IPS-11a (cell line): ENCODE results near the gene SFTPA1.
"Not testable (repeated sequence)": the region's sequence is repeated elsewhere in the genome, so short reads cannot be mapped to it uniquely, and the experiment has no call there.

Source experiments
- H3K4me3 ChIP-seq: one replicate; pipeline ENCODE4 v1.5.1; 2013; ENCODE audit warnings: low read depth, low read length, control low read depth

SFTPA1 gene

DNA sequence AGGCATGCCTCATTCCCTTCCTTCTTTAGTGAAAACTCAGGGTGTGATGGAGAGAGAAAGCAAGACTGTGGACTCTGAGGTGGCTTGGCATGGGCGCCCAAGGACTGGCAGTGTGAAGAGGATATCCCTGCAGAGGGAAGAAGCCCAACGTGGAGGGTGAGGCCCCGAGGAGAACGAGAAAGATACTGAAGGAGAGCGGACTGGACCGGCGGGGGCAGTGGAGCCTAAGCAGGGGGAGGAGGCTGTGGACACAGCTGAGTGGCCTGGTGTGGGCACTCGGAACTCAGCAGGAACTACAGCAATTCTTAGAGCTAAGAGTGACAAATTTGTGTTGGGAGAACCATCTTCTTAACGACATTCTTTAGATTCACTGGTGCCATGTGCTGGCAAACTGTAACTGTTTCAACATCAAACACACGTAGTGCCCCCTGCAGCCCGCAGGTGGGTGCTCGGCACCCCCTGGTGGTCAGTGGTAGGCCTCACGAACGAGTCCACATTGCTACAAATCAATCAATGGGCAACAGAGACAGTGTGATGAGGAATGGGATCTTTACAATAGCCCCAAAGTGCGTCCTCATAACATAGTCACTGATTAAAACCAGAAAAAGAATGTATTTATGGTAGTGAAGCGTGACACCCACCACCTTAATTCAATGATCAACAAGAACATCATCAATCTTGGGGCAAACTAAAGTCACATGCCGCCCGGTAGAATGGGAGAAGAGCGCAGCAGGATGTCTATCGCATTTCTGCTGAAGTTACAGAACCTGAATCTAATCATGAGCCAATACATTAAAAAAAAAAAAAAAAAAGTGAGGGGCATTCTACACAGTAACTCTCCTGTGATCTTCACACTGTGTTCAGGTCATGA is 2.0 kb upstream of the SFTPA1 start:
- H3K4me3 ChIP-seq, result no peak overlapping the region

DNA sequence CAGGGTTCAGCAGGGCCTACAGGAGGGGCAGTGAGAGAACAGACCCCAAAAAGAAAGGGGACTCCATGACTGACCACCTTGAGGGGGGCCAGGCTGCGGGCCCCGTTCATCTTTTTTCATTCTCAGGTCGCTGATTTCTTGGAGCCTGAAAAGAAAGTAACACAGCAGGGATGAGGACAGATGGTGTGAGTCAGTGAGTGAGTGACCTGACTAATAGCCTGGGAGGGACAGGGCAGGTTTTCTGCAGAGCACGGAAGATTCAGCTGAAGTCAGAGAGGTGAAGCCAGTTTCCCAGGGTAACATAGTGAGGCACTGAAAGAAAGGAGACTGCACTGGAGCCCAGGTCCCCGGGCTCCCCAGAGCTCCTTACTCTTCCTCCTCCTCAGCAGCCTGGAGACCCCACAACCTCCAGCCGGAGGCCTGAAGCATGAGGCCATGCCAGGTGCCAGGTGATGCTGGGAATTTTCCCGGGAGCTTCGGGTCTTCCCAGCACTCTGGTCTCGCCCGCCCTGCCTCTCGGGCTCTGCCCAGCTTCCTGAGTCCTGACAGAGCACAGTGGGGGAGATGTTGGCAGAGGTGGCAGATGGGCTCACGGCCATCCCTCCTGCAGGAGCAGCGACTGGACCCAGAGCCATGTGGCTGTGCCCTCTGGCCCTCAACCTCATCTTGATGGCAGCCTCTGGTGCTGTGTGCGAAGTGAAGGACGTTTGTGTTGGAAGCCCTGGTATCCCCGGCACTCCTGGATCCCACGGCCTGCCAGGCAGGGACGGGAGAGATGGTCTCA is 646 bp downstream of the SFTPA1 start:
- H3K4me3 ChIP-seq, result not testable (repeated sequence)

DNA sequence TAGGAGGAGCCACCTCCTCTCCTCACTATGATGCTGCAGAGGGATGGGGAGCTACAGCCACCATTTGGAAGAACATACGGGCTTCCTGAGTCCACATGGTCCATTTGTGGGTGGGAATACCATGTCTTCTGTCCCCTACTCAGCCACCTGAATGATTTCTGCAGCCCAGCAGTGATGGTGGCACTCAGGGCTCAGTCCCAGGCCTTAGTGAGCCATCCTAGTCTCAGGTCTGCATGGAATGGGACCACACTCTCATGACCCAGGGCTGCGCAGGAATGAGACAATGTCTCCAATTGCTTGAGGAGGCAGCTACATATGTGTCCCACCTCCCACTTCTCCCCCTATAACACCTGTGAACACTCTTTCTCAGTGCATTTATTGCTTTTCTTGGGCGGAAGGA is 4.8 kb downstream of the SFTPA1 start:
- no peak overlapping the region for H3K4me3 ChIP-seq

DNA sequence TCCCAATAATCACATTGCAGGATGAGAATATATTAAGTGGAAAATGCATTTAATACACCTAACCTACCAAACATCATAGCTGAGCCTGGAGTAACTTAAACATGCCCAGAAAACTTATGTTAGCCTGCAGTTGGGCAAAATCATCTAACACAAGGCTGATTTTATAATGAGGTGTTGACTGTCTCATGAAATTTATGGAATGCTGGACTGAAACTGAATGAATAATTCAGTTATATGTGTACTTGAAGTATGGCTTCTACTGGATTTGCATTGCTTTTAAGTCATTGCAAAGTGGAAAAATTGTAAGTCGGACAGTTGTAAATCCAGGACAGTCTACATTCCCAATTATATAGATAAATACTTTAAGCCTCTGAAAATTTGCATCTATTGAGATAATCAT is 5.4 kb downstream of the SFTPA1 start:
- H3K4me3 ChIP-seq, result no peak overlapping the region

DNA sequence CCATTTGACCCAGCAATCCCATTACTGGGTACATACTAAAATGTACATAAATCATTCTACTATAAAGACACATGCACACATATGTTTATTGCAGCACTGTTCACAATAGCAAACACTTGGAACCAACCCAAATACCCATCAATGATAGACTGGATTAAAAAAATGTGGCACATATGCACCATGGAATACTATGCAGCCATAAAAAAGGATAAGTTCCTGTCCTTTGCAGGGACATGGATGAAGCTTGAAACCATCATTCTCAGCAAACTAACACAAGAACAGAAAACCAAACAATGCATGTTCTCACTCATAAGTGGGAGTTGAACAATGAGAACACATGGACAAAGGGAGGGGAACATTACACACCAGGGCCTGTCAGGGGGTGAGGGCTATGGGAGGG is 12.9 kb downstream of the SFTPA1 start:
- H3K4me3 ChIP-seq, result not testable (repeated sequence)

DNA sequence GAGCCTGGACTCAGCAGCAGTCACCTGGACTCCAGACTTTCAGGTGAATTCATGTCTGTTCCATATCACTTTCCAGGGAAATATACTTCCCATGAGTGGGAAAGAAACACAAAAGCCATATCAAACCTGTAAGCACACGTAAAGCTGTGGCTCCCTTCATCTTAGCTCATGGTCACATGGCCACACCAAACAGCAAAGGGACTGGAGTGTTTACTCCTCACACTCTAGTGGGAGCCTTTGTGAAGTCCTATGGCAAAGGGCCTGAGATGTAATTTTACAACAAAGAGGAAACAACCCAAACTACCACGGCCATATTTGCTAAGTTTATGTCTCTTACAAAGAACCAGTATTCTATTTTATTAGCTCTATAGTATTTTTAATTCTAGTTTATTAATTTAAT is 16.3 kb downstream of the SFTPA1 start:
- H3K4me3 ChIP-seq, result no peak overlapping the region

DNA sequence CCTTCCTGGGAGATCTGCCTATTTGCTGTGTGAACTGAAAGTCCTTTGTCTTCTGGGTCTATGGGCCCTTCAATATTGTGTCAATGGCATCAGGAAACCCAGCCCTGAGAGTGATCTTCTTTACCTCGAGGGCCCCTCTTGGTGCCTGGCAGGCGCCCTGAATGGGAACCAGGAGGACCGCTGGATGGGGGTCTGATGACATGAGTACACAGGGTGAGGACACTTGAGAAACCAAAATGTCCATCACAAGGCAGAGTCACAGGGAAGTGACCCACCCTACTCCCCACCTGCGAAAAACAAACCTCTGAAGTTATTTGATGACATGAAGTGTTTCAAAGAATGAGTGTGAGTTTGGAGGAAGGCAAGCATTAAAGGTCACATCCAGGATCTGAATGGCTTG is 17.3 kb downstream of the SFTPA1 start:
- no peak overlapping the region for H3K4me3 ChIP-seq

DNA sequence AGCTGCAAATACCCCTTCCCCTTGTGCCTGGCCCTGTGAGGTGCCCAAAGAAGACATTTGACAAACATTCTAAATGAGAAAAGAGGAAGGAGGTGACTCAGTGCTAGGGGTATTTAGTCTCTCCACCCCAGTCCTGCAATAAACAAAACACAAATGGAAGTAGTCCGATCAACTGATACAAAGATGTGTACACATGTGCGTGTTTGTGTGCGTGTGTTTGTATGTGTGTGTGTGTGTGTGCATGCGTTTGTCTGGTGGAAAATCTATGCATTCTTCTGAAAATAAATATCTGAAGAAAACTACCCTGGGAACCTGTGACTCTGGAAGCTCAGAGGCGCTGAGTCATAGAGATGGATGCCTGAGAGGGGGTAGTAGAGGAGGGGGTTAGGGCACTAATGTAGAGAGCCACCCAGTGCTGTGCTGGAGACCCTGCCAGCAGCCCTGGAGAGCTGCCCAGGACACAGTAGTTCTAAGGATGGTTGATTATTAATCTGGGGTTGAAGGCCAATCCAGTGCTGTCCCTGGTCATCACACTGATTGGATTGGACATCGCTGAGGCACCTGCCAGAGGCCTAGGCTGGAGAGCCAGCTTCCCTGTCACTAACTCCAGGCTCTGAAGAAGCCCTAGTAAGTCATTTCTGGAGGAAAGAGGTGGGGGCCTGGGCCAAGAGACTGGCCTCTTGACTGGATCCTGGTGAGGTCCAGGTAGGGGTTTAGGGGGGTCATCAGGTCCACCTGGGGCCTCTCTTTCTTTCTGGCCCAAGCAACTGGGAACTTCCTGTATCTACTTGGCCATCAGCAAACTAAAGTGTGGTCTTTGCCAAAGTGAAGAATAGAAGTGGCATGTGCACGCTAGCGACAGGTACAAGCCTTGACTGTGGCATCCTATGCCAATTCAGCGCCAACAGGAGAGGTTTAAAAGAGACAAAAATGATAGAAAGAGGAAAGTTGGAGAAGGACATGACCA is 18.5 kb downstream of the SFTPA1 start:
- no peak overlapping the region for H3K4me3 ChIP-seq

DNA sequence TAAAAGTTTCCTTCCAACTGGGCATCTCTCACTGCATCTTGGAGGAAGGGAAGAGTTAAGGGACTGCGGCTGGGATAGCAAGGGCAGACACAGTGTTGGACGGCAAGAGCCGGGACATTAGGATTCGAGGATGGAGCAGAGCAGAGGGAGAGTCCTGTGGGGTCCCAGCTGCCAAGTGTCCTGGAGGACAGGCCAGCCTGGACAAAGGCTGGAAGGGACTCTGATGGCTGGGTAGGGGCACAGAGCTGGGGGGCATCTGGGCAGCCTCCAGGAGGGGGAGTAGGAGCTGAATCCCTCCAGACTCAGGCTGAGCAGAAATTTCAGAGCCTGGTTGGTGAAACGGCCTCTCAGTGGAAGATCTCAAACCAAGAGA is 19.2 kb downstream of the SFTPA1 start:
- H3K4me3 ChIP-seq, result no peak overlapping the region

DNA sequence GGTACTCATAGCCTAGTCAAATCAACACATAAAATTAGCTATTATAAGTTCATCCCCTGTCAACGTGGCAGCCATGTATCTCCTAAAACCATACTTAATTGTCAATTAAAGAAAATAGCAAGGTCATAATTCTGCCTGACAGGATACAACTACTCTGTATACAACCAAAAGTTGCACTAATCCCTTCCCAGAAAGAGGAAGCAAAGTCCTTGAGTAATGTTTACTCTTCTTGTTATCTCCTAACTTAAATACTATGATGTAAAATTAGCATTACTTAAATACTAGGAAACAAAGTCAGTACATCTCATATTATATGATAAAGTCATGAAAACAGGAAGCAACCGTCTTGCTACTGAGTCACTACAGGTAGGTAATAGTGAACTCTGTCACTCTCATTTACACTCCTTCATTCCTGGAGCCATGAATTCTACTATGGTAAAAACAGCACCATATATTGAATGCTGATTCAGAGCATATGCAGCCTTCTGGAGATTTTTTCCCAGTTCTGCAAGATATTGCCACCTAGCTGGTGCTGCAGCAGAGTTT is 26.0 kb downstream of the SFTPA1 start:
- H3K4me3 ChIP-seq, result not testable (repeated sequence)

DNA sequence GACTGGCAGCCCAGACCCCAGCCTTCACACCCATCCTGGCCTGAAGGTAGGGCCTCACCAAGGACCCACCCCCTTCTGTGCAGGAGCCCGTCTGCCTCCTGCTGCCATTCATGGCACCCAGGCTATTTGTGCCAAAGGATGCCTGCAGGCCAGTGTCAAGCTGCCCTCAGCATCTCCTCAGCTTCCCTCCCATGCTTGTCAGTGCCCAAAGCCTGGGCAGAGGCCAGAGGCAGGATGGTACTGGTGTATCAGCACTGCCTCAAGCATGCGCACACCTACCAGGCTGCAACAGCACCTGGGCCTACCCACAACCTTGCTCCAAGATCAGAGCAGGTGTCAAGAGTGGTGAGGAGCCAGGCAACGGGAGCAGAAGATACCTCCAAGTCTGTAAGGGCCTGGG is 27.6 kb downstream of the SFTPA1 start:
- no peak overlapping the region for H3K4me3 ChIP-seq

DNA sequence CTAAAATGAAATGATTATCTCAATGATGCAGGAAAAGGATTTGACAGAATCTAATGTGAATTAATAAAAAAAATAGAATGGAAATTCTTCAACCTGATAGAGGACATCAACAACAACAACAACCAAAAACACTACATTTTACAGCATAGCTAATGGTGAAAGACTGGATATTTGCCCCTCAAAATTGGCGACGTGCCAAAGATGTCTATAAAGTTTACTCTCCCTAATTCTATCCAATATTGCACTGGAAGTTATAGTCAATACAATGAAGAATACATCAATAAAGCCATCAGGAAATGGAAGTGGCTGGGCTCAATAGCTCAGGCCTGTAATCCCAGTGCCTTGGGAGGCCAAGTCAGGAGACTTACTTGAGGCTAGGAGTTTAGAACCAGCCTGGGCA is 42.0 kb downstream of the SFTPA1 start:
- not testable (repeated sequence) for H3K4me3 ChIP-seq

DNA sequence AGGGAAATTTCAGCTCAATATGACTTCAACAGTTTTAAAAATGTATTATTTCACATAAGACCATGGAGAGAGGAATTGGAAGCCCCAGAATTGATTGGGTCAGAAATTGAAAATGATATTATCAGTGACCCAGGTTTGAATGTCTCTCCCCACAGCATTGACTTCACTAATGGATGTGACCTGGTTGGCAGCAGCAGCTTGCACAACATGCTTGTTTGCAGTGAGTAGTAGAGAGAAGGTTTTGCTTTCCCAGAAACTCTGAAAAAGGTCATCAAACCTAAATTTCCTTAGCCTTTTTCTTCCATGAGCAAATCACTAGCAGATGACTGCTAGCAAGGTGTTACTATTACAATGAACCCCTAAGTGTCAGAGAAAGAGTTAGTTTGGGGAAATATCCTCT is 52.5 kb downstream of the SFTPA1 start:
- H3K4me3 ChIP-seq, result not testable (repeated sequence)

DNA sequence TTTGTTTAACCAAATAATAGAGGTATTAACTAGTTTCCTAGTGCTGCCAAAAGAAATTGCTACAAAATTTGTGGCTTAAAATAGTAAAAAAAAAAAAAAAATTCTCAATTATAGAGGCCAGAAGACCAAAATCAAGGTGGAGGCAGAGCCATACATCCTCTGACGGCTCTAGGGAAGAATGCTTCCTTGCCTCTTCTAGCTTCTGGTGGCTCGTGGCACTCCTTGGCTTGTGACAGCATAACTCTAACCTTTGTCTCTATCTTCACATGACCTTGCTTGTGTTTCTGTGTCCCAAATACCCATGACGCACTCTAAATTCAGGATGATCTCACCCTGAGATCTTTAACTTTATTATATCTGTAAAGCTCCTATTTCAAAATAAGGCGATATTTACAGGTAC is 53.9 kb downstream of the SFTPA1 start:
- H3K4me3 ChIP-seq, result not testable (repeated sequence)
